Keratinocyte (primary cell): ENCODE results near the gene DUSP5. TPM values are rescaled to one million over a fixed set of nuclear protein-coding genes. Genes with fewer than 3 reads are reported as not detected.

Experiments
- DNase-seq: peaks from one replicate; pipeline ENCODE4 v3.0.0-alpha.2; 2011; ENCODE audit warnings: low read depth, missing footprints, low spot score
- FAIRE-seq: peaks from 2 replicates; lab custom pipeline; 2011; peaks lifted over from hg19 to GRCh38; lab: Jason Lieb, UNC
- H2AFZ ChIP-seq: 2 replicates; pipeline ENCODE4 v1.6.0; 2012; ENCODE audit warnings: low read length, control low read depth, inconsistent platforms; ENCODE audit not compliant: control insufficient read depth
- H3K27ac ChIP-seq: 2 replicates; pipeline ENCODE4 v1.5.1; 2011; ENCODE audit warnings: low read length; ENCODE audit not compliant: control insufficient read depth, insufficient read depth
- H3K27me3 ChIP-seq: 3 replicates; pipeline ENCODE4 v1.6.0; 2011; ENCODE audit warnings: low read length; ENCODE audit not compliant: control insufficient read depth, insufficient read depth; ENCODE audit errors: extremely low read depth
- H3K36me3 ChIP-seq, 2 experiments: 2 replicates in 1 of 2; 3 replicates in 1 of 2; pipeline ENCODE4 v1.5.1; 2011; ENCODE audit warnings: low read length in 2 of 2, mild to moderate bottlenecking in 1 of 2; ENCODE audit not compliant: control insufficient read depth in 2 of 2, insufficient read depth in 2 of 2; ENCODE audit errors: extremely low read depth in 1 of 2
- H3K4me1 ChIP-seq: 3 replicates; pipeline ENCODE4 v1.5.1; 2011; ENCODE audit warnings: low read length; ENCODE audit not compliant: control insufficient read depth, insufficient read depth; ENCODE audit errors: extremely low read depth
- H3K4me2 ChIP-seq: 3 replicates; pipeline ENCODE4 v1.6.0; 2011; ENCODE audit warnings: low read depth, low read length; ENCODE audit not compliant: control insufficient read depth, insufficient read depth; ENCODE audit errors: extremely low read depth
- H3K4me3 ChIP-seq, 3 experiments: fragments of 200-600 bp in 1 of 3; sonication (generic) in 1 of 3; 2 replicates in 2 of 3; 3 replicates in 1 of 3; pipeline ENCODE4 v1.5.1; 2011 to 2016; ENCODE audit warnings: low read length in 3 of 3, mild to moderate bottlenecking in 3 of 3, control low read depth in 2 of 3, inconsistent platforms in 1 of 3, low read depth in 1 of 3, mixed read lengths in 1 of 3, mixed run types in 1 of 3, moderate library complexity in 1 of 3; ENCODE audit not compliant: control insufficient read depth in 2 of 3, insufficient read depth in 2 of 3; ENCODE audit errors: extremely low read depth in 1 of 3
- H3K79me2 ChIP-seq: 2 replicates; pipeline ENCODE4 v1.6.0; 2012; ENCODE audit warnings: low read length; ENCODE audit not compliant: control insufficient read depth, insufficient read depth
- H3K9ac ChIP-seq: 3 replicates; pipeline ENCODE4 v1.6.0; 2011; ENCODE audit warnings: low read length; ENCODE audit not compliant: control insufficient read depth, insufficient read depth; ENCODE audit errors: extremely low read depth
- H3K9me1 ChIP-seq: 3 replicates; pipeline ENCODE4 v1.6.0; 2011; ENCODE audit warnings: low read length; ENCODE audit not compliant: control insufficient read depth, insufficient read depth; ENCODE audit errors: extremely low read depth
- H3K9me3 ChIP-seq: 2 replicates; pipeline ENCODE4 v1.5.1; 2012; ENCODE audit warnings: low read depth, low read length; ENCODE audit not compliant: control insufficient read depth
- H4K20me1 ChIP-seq: 3 replicates; pipeline ENCODE4 v1.6.0; 2011; ENCODE audit warnings: low read length; ENCODE audit not compliant: control insufficient read depth, insufficient read depth; ENCODE audit errors: extremely low read depth
- CTCF ChIP-seq, 3 experiments: IDR thresholded peaks in 1 of 3; conservative IDR thresholded peaks in 1 of 3; optimal IDR thresholded peaks in 1 of 3; 2 replicates in 2 of 3; 3 replicates in 1 of 3; pipeline versions ENCODE3 to v1.5.1; 2011; ENCODE audit warnings: low read length in 3 of 3, mild to moderate bottlenecking in 3 of 3, moderate library complexity in 2 of 3, control low read depth in 1 of 3, inconsistent platforms in 1 of 3; ENCODE audit not compliant: insufficient read depth in 2 of 3; ENCODE audit errors: extremely low read depth in 1 of 3
- EZH2 ChIP-seq: IDR thresholded peaks from one replicate; pipeline ENCODE4 v1.6.1; 2012; ENCODE audit warnings: inconsistent platforms, mild to moderate bottlenecking, low read length, moderate library complexity
- dilution Hi-C: fragments of 300-500 bp; cut with MboI; formaldehyde crosslinking; loops from one replicate; pipeline ENCODE4 v1.7.0; 2020; ENCODE audit warnings: low sequenced_read_pairs; ENCODE audit not compliant: extremely low pct_ligation_motif_present
- polyA plus RNA-seq, 5 experiments: library from polyadenylated mRNA; depleted of rRNA in 3 of 5; stranded (reverse) in 3 of 5; stranded (forward) in 1 of 5; unstranded in 1 of 5; fragments of >200 nt; gene quantifications; 1 replicate in 1 of 5; 2 replicates in 3 of 5; 3 replicates in 1 of 5; pipeline versions ENCODE4 v1.2.1 to v1.2.3, GENCODE V29; 2011 to 2012; ENCODE audit warnings: missing spikeins in 2 of 5, low read depth in 1 of 5, low replicate concordance in 1 of 5

DUSP5 gene
- polyA plus RNA-seq, 1 donor (not counting 4 experiments of a cell fraction or from before 2014, with no cell fraction given): 49.6 TPM

GRCh38 chr10:110501142-110501937 is 3.6 kb downstream of the DUSP5 start:
- Histone ChIP-seq H3K79me2 (peaks cover 97% of the 10 kb centered on the region), H3K4me2 (peak overlapping the region; percentile 76), H4K20me1 (peaks cover 53% of the 10 kb centered on the region), H2AFZ (no peak overlapping the region), H3K4me1 (peaks cover 37% of the 10 kb centered on the region), H3K9ac (peak overlapping the region; percentile 90), H3K9me3 (no peaks in the 10 kb centered on the region), H3K27ac (peak overlapping the region; percentile 67), H3K4me3 (peak overlapping the region; percentile 91 to 99 (median 98)), H3K9me1 (no peaks in the 10 kb centered on the region), H3K36me3 (peaks cover 18 to 60% of the 10 kb centered on the region in 2 experiments), H3K27me3 (no peaks in the 10 kb centered on the region)
- TF ChIP-seq EZH2 (no peak), CTCF (optimal IDR thresholded peaks at IDR 0.05 in 1 of 3, IDR thresholded peaks at IDR 0.05 in 1 of 3, conservative IDR thresholded peaks at IDR 0.05 in 1 of 3; ENCODE audit: extremely low read depth in 1 of 3, insufficient read depth in 2 of 3, low read length in 3 of 3) (no peak)
- DNase-seq (no peak), FAIRE-seq (peak; percentile 84)
- dilution Hi-C loops: no loop called here

GRCh38 chr10:110502072-110502845 is 4.6 kb downstream of the DUSP5 start:
- H3K9me3 ChIP-seq: no peaks in the 10 kb centered on the region
- FAIRE-seq (no peak), DNase-seq (no peak)
- peaks cover 24 to 66% of the 10 kb centered on the region in 2 experiments for H3K36me3 ChIP-seq
- H3K4me1 ChIP-seq: peaks cover 37% of the 10 kb centered on the region
- peak overlapping the region in 2 of 3 experiments; percentile 98 to 99 for H3K4me3 ChIP-seq
- H3K4me2 ChIP-seq: peak overlapping the region; percentile 76
- dilution Hi-C loops: no loop called here
- H4K20me1 ChIP-seq: peaks cover 61% of the 10 kb centered on the region
- H3K27me3 ChIP-seq: no peaks in the 10 kb centered on the region
- H3K27ac ChIP-seq: peak overlapping the region; percentile 67
- TF ChIP-seq EZH2: no peak
- TF ChIP-seq CTCF (optimal IDR thresholded peaks at IDR 0.05 in 1 of 3, IDR thresholded peaks at IDR 0.05 in 1 of 3, conservative IDR thresholded peaks at IDR 0.05 in 1 of 3; ENCODE audit: extremely low read depth in 1 of 3, insufficient read depth in 2 of 3, low read length in 3 of 3): no peak
- no peaks in the 10 kb centered on the region for H3K9me1 ChIP-seq
- peak overlapping the region; percentile 90 for H3K9ac ChIP-seq
- no peak overlapping the region for H2AFZ ChIP-seq
- H3K79me2 ChIP-seq: peaks cover 97% of the 10 kb centered on the region
